GM12878 (cell line): Measurements from ENCODE around the gene FMN2. TPM values are rescaled to one million over a fixed set of nuclear protein-coding genes. Genes with fewer than 3 reads are reported as not detected.

Experiments
- ATAC-seq: fragments of 200-7000 bp; cut with Tn5 transposase; 3 replicates; pipeline ENCODE4 v1.9.1; 2020; ENCODE audit warnings: mild to moderate bottlenecking, moderate library complexity
- BruUV-seq: library from RNA; stranded (reverse); fragments of 400-500 nt; replicated peaks from 2 replicates; lab custom pipeline; 2021; lab: Mats Ljungman, UMichigan
- CTCF ChIA-PET: fragments of 300-600 bp; sonication (Branson Sonifier 250); formaldehyde crosslinking; extraction: SDS; loops from one replicate; lab custom pipeline; 2021; ENCODE audit warnings: inconsistent platforms; lab: Yijun Ruan, JAX
- POLR2A ChIA-PET: fragments of 350-600 bp; formaldehyde crosslinking; extraction: SDS; loops from one replicate; lab custom pipeline; 2021; ENCODE audit warnings: inconsistent platforms; lab: Charles Lee
- RAD21 ChIA-PET: fragments of 300-600 bp; sonication (Branson Sonifier 250); formaldehyde crosslinking; loops from one replicate; lab custom pipeline; 2023; ENCODE audit warnings: antibody characterized with exemption; ENCODE audit not compliant: unreplicated experiment; lab: Charles Lee
- SMC1A ChIA-PET: fragments of 300-600 bp; sonication (Branson Sonifier 250); formaldehyde crosslinking; loops from one replicate; lab custom pipeline; 2023; ENCODE audit not compliant: unreplicated experiment, uncharacterized antibody; lab: Charles Lee
- DNase-seq: peaks from one replicate; pipeline ENCODE4 v3.0.0-alpha.2; 2011; ENCODE audit warnings: low read depth, low spot score
- FAIRE-seq: peaks from 3 replicates; lab custom pipeline; 2011; peaks lifted over from hg19 to GRCh38; lab: Jason Lieb, UNC
- H2AFZ ChIP-seq: 2 replicates; pipeline ENCODE4 v1.6.0; 2011; ENCODE audit warnings: low read depth, low read length, control low read depth; ENCODE audit not compliant: control insufficient read depth
- H3K27ac ChIP-seq: 2 replicates; pipeline ENCODE4 v1.5.1; 2011; ENCODE audit warnings: control low read depth; ENCODE audit not compliant: control insufficient read depth, insufficient read depth
- H3K27me3 ChIP-seq, 2 experiments: replicated peaks in 1 of 2; 2 replicates each; pipeline versions ENCODE4 v1.6.0 to v1.6.1; 2011; ENCODE audit warnings: low read length in 1 of 2; ENCODE audit not compliant: control insufficient read depth in 2 of 2, insufficient read depth in 2 of 2
- H3K36me3 ChIP-seq, 2 experiments: 2 replicates each; pipeline ENCODE4 v1.5.1; 2011; ENCODE audit warnings: low read length in 1 of 2; ENCODE audit not compliant: control insufficient read depth in 2 of 2, insufficient read depth in 2 of 2
- H3K4me1 ChIP-seq: 2 replicates; pipeline ENCODE4 v1.6.1; 2011; ENCODE audit warnings: mild to moderate bottlenecking, low read length, moderate library complexity, mixed read lengths; ENCODE audit not compliant: control insufficient read depth, insufficient read depth
- H3K4me2 ChIP-seq: 2 replicates; pipeline ENCODE4 v1.6.0; 2011; ENCODE audit warnings: control low read depth; ENCODE audit not compliant: control insufficient read depth, insufficient read depth
- H3K4me3 ChIP-seq: fragments of 200-600 bp; sonication (generic); 2 replicates; pipeline ENCODE4 v1.5.1; 2016
- H3K79me2 ChIP-seq: 2 replicates; pipeline ENCODE4 v1.6.0; 2011; ENCODE audit warnings: low read length; ENCODE audit not compliant: control insufficient read depth, insufficient read depth
- H3K9ac ChIP-seq: 2 replicates; pipeline ENCODE4 v1.8.0; 2011; ENCODE audit warnings: low read length, control low read depth, mixed read lengths; ENCODE audit not compliant: control insufficient read depth, insufficient read depth
- H3K9me3 ChIP-seq: replicated peaks from 3 replicates; pipeline ENCODE4 v1.5.1; 2011; ENCODE audit warnings: mild to moderate bottlenecking, low read length; ENCODE audit not compliant: control insufficient read depth, insufficient read depth
- H4K20me1 ChIP-seq: 2 replicates; pipeline ENCODE4 v1.6.0; 2011; ENCODE audit not compliant: control insufficient read depth, insufficient read depth
- BACH1 ChIP-seq: fragments of 450-650 bp; IDR thresholded peaks from 2 replicates; pipeline ENCODE4 v1.6.1; 2017; ENCODE audit warnings: mild to moderate bottlenecking, borderline replicate concordance
- CHD4 ChIP-seq: fragments of 200-600 bp; sonication (generic); IDR thresholded peaks from 2 replicates; pipeline ENCODE4 v1.6.1; 2016; ENCODE audit warnings: mild to moderate bottlenecking
- GABPA ChIP-seq: IDR thresholded peaks from 2 replicates; pipeline ENCODE4 v1.6.1; 2014; ENCODE audit warnings: antibody characterized with exemption, low read depth, mild to moderate bottlenecking, inconsistent platforms
- HDAC6 ChIP-seq: fragments of 200-600 bp; sonication (generic); IDR thresholded peaks from one replicate; pipeline ENCODE4 v1.8.0; 2017; ENCODE audit warnings: antibody characterized with exemption; ENCODE audit not compliant: unreplicated experiment
- HDGF ChIP-seq: fragments of 450-650 bp; IDR thresholded peaks from 2 replicates; pipeline ENCODE4 v1.6.1; 2016; ENCODE audit warnings: antibody characterized with exemption
- HSF1 ChIP-seq: fragments of 150-350 bp; IDR thresholded peaks from 2 replicates; pipeline ENCODE4 v1.6.1; 2014; ENCODE audit warnings: mild to moderate bottlenecking, low read depth, low read length
- JUNB ChIP-seq: IDR thresholded peaks from 2 replicates; pipeline ENCODE4 v1.6.1; 2016; ENCODE audit warnings: antibody characterized with exemption, mild to moderate bottlenecking
- MEF2A ChIP-seq: IDR thresholded peaks from 2 replicates; pipeline ENCODE4 v1.6.1; 2011; ENCODE audit warnings: low read depth, mild to moderate bottlenecking, low read length, moderate library complexity; ENCODE audit not compliant: insufficient read depth
- NRF1 ChIP-seq: conservative IDR thresholded peaks from 2 replicates; pipeline ENCODE4 v1.6.1; 2011; ENCODE audit warnings: mild to moderate bottlenecking, low read depth, low read length, improper control_type of control experiment
- PAX8 ChIP-seq: fragments of 450-650 bp; IDR thresholded peaks from 2 replicates; pipeline ENCODE4 v1.6.1; 2017; ENCODE audit warnings: mild to moderate bottlenecking, moderate library complexity
- RAD21 ChIP-seq: IDR thresholded peaks from 2 replicates; pipeline ENCODE4 v1.6.1; 2011; ENCODE audit warnings: mild to moderate bottlenecking, low read depth, low read length, moderate library complexity; ENCODE audit not compliant: insufficient read depth
- RBBP5 ChIP-seq: fragments of 200-600 bp; sonication (generic); conservative IDR thresholded peaks from 2 replicates; pipeline ENCODE4 v1.6.1; 2016
- SIN3A ChIP-seq: IDR thresholded peaks from 2 replicates; pipeline ENCODE4 v1.6.1; 2012; ENCODE audit warnings: low read depth, low read length, improper control_type of control experiment
- SMARCA5 ChIP-seq: fragments of 450-650 bp; IDR thresholded peaks from 2 replicates; pipeline ENCODE4 v1.6.1; 2017; ENCODE audit warnings: mild to moderate bottlenecking
- TCF12 ChIP-seq: IDR thresholded peaks from 2 replicates; pipeline ENCODE4 v1.6.1; 2011; ENCODE audit warnings: low read depth, mild to moderate bottlenecking, low read length
- USF2 ChIP-seq: IDR thresholded peaks from 2 replicates; pipeline ENCODE4 v1.6.1; 2011; ENCODE audit warnings: low read depth, low read length, improper control_type of control experiment, borderline replicate concordance
- ZNF217 ChIP-seq: fragments of 450-650 bp; IDR thresholded peaks from 2 replicates; pipeline ENCODE4 v1.6.1; 2017; ENCODE audit warnings: antibody characterized with exemption, mild to moderate bottlenecking
- WGBS: methylation state at CpG from one replicate; pipeline ENCODE4 v1.1.6; 2016; ENCODE audit warnings: low lambda C conversion rate; ENCODE audit not compliant: insufficient replicate concordance, insufficient coverage; ENCODE audit errors: missing lambda C conversion rate; 5-methylcytosine and 5-hydroxymethylcytosine counted together
- in situ Hi-C: fragments of 300-500 bp; cut with MboI; formaldehyde crosslinking; loops from 9 replicates; pipeline ENCODE4 v1.14.3; 2018; ENCODE audit warnings: mixed read lengths
- intact Hi-C: fragments of 100-400 bp; cut with micrococcal nuclease; formaldehyde crosslinking; loops from one replicate; pipeline ENCODE4 v1.14.2; 2022; ENCODE audit not compliant: unreplicated experiment
- polyA plus RNA-seq, 11 experiments: library from polyadenylated mRNA; depleted of rRNA in 4 of 11; unstranded in 6 of 11; stranded (reverse) in 5 of 11; fragments of >200 nt; fragmentation: Nextera tagmentation in 4 of 11; fragmentation: Illumina TruSeq in 1 of 11; extraction: Ambion mirVana in 4 of 11; extraction: Trizol in 1 of 11; gene quantifications; 1 replicate in 1 of 11; 2 replicates in 10 of 11; pipeline versions ENCODE4 v1.2.1 to v1.2.3, GENCODE V29; 2011 to 2016; ENCODE audit warnings: inconsistent platforms in 2 of 11, missing spikeins in 2 of 11, low read depth in 1 of 11
- total RNA-seq, 4 experiments: library from RNA; depleted of rRNA in 3 of 4; stranded (reverse); fragments of >200 nt in 3 of 4; fragmentation: Illumina TruSeq in 1 of 4; extraction: Trizol in 1 of 4; gene quantifications; 2 replicates each; pipeline versions ENCODE4 v1.2.1 to v1.2.3, GENCODE V29; 2013 to 2021
- TF ChIP-seq, protein P1 (sequence below): fragments of 450-650 bp; IDR thresholded peaks from 2 replicates; pipeline ENCODE4 v1.6.1; 2017; ENCODE audit warnings: low read depth, mild to moderate bottlenecking, moderate library complexity

The FMN2 gene
- total and polyA plus RNA-seq, 10 of the 15 experiments (the other 5 are each of a cell fraction or from before 2014, with no cell fraction given) = 0.60 TPM; not detected in 9

GRCh38 chr1:240237305-240237721 is 145.6 kb downstream of the FMN2 start:
- Histone ChIP-seq H3K79me2 (no peaks in the 10 kb centered on the region), H3K9me3 (no peaks in the 10 kb centered on the region), H4K20me1 (no peaks in the 10 kb centered on the region), H3K4me2 (no peak overlapping the region), H3K4me1 (no peaks in the 10 kb centered on the region), H3K9ac (no peak overlapping the region), H3K27me3 (no peaks in the 10 kb centered on the region), H2AFZ (no peak overlapping the region), H3K36me3 (no peaks in the 10 kb centered on the region), H3K27ac (no peak overlapping the region), H3K4me3 (no peak overlapping the region)
- BruUV-seq = no TSS peak
- no peak for TF ChIP-seq HDAC6
- CTCF ChIA-PET = no interaction called here
- SMC1A ChIA-PET = no interaction called here
- intact Hi-C loops (no loop called here), in situ Hi-C loops (no loop called here)
- no peak for DNase-seq
- 0% methylated on average over 4 of the region's 4 CpGs for WGBS
- ATAC-seq = no peak
- no peak for FAIRE-seq
- RAD21 ChIA-PET = no interaction called here
- POLR2A ChIA-PET = no interaction called here

DNA sequence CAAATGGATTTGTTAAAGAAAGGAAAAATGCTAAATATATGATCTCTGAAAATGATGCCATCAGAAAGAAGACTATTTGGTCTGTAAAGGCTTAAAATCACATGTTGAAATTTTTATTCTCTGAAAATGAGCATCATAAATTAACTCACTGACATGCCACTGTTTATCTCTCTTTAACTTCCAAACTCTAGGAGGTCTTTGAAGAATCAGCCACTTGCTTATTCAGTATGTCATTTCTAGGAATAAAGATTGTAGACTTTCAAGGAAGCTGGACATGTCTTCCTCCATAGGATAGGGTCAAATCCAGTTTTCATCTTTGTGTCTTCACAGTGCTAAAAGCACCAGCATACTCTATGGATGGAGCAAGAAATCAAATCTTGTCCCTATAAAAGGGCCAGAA is 147.6 kb downstream of the FMN2 start:
- intact Hi-C loops = no loop called here
- no peak overlapping the region for H3K27ac ChIP-seq
- SMC1A ChIA-PET = no interaction called here
- TF ChIP-seq BACH1 (no peak), MEF2A (no peak), SMARCA5 (no peak), HSF1 (no peak), USF2 (no peak), JUNB (no peak), GABPA (no peak), CHD4 (no peak), SIN3A (no peak), HDAC6 (no peak), PAX8 (no peak), RAD21 (no peak), ZNF217 (no peak), TCF12 (no peak), NRF1 (no peak), HDGF (no peak), RBBP5 (no peak)
- TF ChIP-seq, protein P1, sequence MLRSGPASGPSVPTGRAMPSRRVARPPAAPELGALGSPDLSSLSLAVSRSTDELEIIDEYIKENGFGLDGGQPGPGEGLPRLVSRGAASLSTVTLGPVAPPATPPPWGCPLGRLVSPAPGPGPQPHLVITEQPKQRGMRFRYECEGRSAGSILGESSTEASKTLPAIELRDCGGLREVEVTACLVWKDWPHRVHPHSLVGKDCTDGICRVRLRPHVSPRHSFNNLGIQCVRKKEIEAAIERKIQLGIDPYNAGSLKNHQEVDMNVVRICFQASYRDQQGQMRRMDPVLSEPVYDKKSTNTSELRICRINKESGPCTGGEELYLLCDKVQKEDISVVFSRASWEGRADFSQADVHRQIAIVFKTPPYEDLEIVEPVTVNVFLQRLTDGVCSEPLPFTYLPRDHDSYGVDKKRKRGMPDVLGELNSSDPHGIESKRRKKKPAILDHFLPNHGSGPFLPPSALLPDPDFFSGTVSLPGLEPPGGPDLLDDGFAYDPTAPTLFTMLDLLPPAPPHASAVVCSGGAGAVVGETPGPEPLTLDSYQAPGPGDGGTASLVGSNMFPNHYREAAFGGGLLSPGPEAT = no peak

More for the DNA sequence above, 147.6 kb downstream of the FMN2 start:
- POLR2A ChIA-PET = no interaction called here
- no peaks in the 10 kb centered on the region for H3K36me3 ChIP-seq
- no peak overlapping the region for H3K4me3 ChIP-seq
- no peak overlapping the region for H3K9ac ChIP-seq
- no peaks in the 10 kb centered on the region for H3K9me3 ChIP-seq
- RAD21 ChIA-PET = no interaction called here
- no peaks in the 10 kb centered on the region for H4K20me1 ChIP-seq
- no peak overlapping the region for H2AFZ ChIP-seq
- DNase-seq (no peak), ATAC-seq (no peak), FAIRE-seq (no peak)
- no peaks in the 10 kb centered on the region for H3K4me1 ChIP-seq
- no peaks in the 10 kb centered on the region for H3K79me2 ChIP-seq
- H3K4me2 ChIP-seq = no peak overlapping the region
- no TSS peak for BruUV-seq
- no peaks in the 10 kb centered on the region for H3K27me3 ChIP-seq
- in situ Hi-C loops = no loop called here
- CTCF ChIA-PET = no interaction called here
